Astrocyte of the hippocampus (primary cell): ENCODE results near the gene NCOA1.
"Not testable (repeated sequence)": the region's sequence is repeated elsewhere in the genome, so short reads cannot be mapped to it uniquely, and the experiment has no call there.

Experiments
- DNase-seq: peaks from one replicate; pipeline ENCODE4 v3.0.0; 2011; ENCODE audit warnings: low read depth, low spot score

Gene NCOA1

GRCh38 chr2:24626131-24626530 lies 135.1 kb downstream of the NCOA1 start:
- DNase-seq = no peak

DNA sequence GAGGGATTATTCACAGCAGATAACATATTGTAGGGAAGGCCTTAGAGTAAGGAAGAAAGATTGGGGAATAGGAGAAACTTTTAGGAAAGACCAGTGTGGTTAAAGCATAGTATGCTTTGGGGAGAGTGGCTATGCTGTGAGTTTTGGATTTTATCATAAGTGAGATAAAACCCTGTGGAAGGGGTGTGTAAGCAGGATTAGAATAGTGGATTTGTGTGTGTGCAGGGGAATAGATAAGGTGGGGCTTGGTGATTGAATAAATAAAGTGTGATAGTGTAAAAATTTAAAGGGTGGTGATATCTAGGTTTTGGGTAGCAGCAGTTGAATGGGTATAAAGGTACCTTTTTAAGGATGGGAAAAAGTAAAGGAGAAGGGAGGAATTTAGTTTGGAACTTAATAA lies 137.7 kb downstream of the NCOA1 start:
- no peak for DNase-seq

GRCh38 chr2:24632172-24632571 lies 141.1 kb downstream of the NCOA1 start:
- no peak for DNase-seq

- DNase-seq = no peak
These were observed 144.1 kb downstream of the NCOA1 start for GRCh38 chr2:24635181-24635580.

DNA sequence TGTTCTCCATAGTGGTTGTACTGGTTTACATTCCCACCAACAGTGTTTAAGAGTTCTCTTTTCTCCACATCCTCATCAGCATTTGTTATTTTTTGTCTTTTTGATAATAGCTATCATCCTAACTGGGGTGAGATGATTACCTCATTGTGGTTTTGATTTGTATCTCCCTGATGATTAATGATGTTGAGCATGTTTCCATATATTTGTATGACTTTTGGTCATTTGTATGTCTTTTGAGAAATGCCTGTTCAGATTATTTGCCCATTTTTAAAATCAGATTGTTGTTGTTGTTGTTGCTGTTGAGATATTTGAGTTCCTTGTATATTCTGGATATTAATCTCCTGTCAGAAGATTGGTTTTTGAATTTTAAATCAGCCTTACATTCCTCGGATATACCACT lies 147.5 kb downstream of the NCOA1 start:
- DNase-seq = no peak

DNA sequence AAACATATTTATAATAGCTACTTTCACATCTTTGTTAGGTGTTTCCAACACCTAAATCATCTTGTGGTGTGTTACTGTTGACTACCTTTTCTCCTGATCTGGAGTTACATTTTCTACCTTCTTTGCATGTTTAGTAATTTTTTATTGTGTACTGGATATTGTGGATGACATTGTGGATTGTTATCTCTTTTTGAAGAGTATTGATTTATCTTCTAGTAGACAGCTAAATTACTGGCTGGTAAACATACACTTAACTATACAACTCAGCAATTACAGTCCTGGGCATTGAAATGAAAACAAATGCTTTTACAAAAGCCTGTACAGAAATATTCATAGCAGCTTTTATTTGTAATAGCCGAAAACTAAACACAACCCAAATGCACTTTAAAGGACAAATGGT lies 151.3 kb downstream of the NCOA1 start:
- no peak for DNase-seq

DNA sequence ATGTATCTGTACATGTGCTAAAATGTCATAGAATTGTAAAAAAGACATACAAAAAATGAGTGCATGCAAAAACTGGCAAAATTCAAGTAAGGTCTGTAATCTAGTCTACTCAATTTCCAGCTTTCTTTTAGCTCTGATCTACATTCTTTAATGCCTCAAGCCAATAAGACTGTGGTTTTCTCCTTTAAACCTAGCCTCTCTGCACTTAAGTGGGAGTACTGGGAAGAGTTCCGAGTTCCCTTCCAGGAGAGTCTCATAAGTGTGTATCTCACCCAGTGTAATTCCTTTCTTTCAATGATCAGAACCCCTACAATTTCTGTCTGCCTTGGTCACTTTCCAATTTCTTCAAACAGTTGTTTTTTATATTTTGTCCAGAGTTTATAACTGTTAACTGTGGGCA lies 152.0 kb downstream of the NCOA1 start:
- DNase-seq = no peak

- no peak for DNase-seq
These were observed 153.0 kb downstream of the NCOA1 start for GRCh38 chr2:24644032-24644431.

GRCh38 chr2:24650997-24651642 lies 160.1 kb downstream of the NCOA1 start:
- DNase-seq = no peak

GRCh38 chr2:24651643-24652003 lies 160.6 kb downstream of the NCOA1 start:
- DNase-seq = no peak

DNA sequence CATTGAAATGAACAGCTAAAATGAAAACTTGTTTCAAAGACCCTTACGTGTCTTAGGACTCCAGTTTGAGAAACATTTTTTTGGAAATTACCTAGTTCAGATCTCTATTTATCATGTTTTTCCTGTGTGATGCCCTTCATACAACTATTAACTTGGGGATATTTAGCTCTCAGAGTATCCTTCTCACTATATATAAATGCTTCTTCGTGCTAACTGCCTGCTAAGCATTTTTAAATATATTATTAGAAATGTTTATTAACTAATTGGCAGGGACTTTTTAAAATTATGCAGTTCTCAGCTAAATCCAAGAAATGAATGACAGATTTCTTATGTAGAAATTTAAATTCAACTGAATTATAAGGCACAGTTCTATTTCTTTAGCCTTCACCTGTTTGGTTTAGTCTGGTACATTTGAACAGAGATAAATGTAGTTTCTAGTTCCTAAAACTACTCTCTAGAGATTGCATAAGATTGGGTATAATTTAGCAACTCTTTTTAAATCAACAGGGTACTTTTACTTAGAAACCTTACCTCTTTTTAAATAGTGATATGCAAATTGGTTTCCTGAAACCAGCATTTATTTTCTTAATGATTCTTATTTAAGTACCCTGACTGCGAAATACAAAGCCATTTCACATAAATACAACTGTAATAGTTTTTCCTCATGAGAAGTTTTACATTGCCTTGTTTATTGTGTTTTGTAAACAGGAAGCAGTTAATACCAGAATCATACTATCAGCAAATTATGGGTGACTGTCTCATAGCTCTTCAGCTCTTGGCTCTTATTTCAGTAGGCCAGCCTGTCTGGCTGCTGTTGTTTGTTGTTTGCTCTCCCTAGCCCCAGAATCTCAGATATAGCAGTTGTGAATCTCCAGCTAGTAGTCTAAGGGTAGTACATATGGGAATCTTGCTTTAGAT lies 161.5 kb downstream of the NCOA1 start:
- no peak for DNase-seq

GRCh38 chr2:24657818-24658217 lies 166.8 kb downstream of the NCOA1 start:
- DNase-seq = no peak

DNA sequence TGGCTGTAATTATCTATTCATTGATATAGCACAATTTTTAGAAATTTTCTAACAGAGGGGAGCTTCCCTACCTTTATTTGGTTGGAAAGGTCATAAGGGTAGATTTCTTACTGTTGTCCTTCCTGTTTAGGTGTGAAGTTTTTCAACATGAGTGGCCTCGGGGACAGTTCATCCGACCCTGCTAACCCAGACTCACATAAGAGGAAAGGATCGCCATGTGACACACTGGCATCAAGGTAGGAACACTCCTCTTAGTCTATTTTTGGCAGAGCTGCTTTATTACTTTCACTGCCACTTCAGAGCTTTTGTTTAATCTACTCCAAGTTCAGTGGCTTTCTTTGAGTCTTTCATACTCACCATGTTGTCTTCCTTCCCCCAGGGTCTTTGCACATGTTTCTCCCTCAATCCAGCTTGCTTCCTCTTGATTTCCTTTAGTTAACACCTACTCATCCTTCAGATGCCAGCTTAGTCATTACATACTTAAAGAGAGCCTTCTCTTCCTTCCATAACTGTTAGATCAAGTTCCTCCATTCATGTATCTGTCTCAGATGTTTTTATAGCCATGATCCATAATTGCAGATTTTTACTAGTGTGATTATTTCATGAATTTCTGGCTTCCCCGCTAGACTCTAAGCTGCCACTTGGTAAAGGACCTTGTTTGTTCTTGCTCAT lies 167.6 kb downstream of the NCOA1 start:
- DNase-seq = no peak

DNA sequence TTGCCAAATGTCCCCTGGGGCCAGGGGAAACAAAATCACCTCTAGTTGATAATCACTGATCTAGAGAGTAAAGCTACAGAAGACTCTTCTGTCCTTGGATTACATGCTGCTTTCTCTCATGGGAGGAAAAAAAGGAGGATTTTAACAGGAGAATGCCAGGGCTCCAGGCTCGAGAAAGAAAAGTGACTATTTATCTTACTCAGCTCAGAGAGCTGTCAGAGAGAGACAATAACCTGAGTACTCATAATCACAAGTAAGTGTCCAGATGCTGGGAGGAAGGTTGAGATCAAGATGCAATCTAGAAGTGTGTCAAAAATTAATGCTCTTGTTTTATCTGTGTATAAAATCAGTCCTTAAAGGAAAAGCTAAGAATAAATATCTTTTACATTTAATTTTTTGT lies 168.8 kb downstream of the NCOA1 start:
- DNase-seq = no peak

DNA sequence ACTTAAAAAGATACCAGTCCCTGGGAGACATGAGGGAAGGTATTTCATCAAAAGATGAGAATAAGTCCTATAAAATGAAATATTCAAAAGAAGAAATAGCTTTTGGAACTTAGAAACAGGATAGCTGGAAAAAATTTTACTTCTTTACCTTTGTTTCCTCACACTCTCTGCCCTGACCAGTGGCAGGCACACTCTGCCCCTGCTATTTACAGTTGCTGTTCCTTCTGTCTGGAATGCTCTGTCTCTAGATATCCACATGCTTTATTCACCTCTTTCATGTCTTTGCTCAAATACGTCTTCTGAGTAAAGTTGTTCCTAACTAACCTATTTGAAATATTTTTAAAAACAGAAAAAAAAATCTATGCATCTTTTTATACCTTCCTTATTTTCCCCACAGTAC lies 176.5 kb downstream of the NCOA1 start:
- DNase-seq = no peak

DNA sequence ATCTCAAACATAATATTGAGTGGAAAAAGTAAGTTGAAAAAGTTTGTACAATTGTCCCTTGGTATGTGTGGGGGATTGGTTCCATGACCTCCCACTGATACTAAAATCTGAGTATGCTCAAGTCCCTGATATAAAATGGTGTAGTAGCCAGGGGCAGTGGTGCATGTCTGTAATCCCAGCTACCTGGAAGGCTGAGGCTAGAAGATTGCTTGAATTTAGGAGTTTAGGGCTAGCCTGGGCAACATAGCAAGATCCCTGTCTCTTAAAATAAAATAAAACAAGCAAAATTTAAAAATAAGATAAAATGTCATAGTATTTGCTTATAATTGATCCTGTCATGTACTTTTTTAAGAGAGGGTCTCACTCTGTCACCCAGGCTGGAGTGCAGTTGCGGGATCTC lies 180.2 kb downstream of the NCOA1 start:
- DNase-seq = no peak

DNA sequence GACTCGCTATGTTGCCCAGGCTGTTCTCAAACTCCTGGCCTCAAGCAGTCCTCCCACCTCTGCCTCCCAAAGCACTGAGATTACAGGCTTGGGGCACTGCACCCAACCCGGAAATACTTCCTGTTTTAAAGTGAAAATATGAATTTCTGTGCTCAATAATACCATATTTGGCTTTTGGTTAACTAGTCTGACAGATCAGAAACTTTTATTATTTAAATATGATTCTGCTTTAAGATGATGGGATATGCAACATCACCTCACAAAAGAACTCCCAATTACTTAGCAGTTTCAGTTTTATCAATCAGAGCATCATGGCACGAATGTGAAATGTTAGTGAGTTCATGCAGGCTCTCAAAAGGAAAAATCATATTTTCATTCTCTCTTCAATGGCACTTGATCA lies 181.5 kb downstream of the NCOA1 start:
- DNase-seq = no peak

- DNase-seq = no peak
These were observed 184.3 kb downstream of the NCOA1 start for GRCh38 chr2:24675338-24675737.

GRCh38 chr2:24676493-24676892 lies 185.4 kb downstream of the NCOA1 start:
- DNase-seq = peak; percentile 33

DNA sequence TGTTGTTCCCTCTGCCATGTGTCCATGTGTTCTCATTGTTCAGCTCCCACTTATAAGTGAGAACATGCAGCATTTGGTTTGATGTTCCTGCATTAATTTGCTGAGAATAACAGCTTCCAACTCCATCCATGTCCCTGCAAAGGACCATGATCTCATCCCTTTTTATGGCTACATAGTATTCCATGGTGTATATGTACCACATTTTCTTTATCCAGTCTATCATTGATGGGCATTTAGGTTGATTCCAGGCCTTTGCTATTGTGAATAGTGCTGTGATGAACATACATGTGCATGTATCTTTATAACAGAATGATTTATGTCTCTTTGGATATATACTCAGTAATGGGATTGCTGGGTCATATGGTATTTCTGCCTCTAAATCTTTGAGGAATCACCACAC lies 187.0 kb downstream of the NCOA1 start:
- not testable (repeated sequence) for DNase-seq

DNA sequence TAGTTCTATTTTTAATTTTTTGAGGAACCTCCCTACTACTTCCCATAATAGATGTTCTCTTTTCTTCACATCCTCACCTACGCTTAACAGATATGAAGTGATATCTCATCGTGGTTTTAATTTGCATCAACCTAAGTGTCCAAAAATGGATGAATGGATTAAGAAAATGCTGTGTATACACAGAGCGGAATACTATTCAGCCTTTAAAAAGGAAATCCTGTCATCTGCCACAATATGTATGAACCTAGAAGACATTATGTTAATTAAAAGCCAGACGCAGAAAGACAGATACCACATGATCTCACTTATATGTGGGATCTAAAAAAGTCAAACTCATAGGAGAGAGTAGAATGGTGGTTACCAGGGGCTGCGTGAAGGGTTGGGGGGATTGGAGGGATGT lies 189.1 kb downstream of the NCOA1 start:
- no peak for DNase-seq

DNA sequence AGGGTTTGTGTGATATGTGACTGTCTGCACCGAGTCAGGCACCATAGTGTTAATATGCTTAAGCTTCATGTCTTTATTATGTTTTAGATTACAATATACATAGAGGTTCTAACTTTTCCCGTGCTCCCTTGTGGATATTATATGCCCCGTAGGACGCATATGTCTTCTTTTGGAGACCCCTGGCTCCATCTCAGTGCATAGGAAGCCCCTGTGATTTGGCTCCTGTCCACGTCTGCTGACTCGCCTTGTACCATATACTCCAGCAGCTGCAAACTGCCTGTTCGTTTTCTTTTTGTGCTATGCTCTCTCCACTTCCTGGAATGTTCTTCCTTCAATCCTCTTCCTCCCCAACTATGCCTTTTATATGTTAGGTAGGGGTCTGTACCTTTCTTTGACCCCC lies 191.2 kb downstream of the NCOA1 start:
- peak; percentile 13 for DNase-seq

GRCh38 chr2:24683408-24683807 lies 192.4 kb downstream of the NCOA1 start:
- DNase-seq = no peak
